Stimulated activated CD8-positive, alpha-beta memory T cell treated with anti-CD3 and anti-CD28 coated beads, Interleukin-4, amount 100 ng/mL, for 48 hours (primary cell): ENCODE results near the gene ANTXRL.

ENCODE experiments used
- DNase-seq: peaks from one replicate; pipeline ENCODE4 v3.0.0-alpha.2; 2020

ANTXRL gene

DNA sequence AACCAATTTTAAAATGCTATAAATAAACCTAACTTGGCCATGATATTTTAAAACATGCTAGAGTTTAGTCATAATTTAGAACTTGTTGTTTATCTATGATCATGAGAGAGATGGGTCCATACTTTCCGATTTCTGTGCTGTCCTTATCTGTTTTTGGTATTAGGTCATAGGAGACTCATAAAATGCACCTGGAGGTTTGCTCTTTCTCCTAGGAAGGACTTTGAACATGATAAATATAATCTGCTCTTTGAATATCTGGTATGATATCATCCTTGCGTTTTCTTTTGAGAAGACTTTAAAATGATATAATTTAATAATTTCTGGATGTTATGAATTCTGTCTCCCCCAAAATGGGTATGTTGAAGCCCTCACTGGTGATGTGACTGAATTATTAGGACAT is 9.0 kb upstream of the ANTXRL start:
- no peak for DNase-seq

DNA sequence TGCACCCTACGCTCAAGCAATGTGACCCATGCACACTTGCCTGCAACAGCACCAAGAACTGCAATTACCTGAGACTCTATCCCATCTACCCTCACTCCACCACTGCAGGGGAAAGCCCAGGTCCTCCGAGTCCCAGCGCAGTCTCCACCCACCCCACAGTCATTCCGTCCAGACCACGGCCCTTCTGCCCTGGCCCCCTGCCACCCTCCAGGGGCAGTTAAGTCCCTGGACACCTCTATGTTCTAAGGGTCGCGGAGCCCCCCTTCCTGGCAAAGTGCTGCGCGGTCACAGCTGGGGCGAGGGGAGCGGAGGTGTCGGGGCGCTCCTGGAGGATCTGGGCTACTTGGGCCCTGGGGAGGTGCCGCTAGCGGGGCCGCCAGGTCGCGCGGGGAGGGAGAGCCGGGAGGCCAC is 4.4 kb upstream of the ANTXRL start:
- DNase-seq = peak; percentile 28

GRCh38 chr10:46282842-46283574 is 3.8 kb upstream of the ANTXRL start:
- peak; percentile 73 for DNase-seq

GRCh38 chr10:46283580-46284285 is 3.1 kb upstream of the ANTXRL start:
- DNase-seq = peak; percentile 24

- peak; percentile 84 for DNase-seq
Observed at GRCh38 chr10:46284286-46285229, 2.2 kb upstream of the ANTXRL start.

DNA sequence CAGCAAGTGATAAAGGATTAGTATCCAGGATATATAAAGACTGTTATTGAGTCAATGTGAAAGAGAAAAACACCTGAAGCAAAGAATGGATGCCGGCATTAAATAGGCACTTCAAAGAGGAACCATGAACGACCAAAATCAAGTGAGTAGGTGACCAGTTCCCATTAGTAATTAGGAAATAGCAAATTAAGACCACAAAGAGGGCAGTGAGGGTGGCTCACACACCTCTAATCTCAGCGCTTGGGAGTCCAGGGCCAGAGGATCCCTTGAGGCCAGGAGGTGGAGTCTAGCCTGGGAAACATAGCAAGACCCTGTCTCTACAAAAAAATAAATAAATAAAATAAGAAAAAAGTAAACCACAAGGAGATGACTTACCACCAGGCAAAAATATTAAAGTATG is 1.5 kb upstream of the ANTXRL start:
- DNase-seq = no peak

DNA sequence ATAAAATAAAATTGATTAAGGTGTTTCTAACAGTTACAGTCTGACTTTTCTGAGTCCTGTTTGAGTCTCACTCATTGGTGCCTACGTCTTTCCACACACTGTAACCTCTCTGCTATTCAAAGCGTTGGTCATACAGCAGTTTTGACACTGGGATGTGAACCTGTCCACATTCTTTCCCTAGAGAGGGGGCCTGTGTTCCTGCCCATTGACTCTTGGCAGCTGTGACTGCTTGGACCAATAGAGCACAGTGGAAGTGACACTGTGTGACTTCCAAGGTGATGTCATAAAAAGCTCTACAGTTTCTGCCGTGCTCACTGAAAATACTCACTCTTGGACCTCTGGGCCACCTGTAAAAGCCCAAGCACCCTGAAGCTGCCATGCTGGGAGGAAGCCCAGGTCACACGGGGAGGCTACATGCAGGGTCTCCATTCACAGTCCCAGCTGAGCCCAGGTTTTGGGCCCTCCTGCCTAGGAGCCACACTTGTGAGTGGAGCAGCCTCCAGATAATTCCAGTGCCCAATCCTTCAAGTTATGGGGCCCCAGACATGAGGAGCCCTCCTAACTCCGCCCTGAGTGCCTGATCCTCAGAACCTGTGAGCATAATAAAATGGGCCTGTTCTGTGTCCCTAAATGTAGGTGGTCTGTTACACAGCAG is 704 bp upstream of the ANTXRL start:
- no peak for DNase-seq

DNA sequence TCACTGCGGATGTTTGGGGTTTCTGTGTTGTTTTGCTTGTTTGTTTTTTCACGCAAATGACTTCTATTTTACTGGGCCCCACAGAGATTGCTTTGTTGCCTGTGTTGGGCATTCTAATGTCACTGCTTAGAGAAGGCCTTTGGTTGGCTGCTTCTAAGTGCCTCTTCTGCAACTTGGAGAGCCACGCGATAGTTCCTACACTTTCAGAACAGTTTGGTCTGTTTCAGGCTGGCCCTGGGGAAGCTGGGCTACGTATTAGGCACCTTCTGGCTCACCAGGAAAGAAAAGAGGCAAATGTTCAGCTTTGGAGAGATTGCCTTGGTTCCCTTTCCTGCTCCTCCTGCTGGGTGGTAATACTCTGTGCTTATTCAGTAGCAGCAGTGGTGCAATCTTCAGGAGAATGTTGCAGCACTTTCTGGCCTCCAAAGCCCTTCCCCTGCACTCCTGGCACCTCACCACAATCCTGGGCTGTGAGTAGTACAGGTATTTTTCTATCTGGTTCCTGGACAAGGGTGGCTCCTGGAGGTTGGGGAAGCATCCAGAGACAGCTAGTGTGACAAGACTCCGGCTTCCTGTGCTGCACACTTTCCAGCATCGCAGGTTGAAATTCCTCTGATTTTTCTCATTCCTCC is 1.2 kb downstream of the ANTXRL start:
- DNase-seq = no peak

- no peak for DNase-seq
Observed at GRCh38 chr10:46288601-46289206, 1.9 kb downstream of the ANTXRL start.

DNA sequence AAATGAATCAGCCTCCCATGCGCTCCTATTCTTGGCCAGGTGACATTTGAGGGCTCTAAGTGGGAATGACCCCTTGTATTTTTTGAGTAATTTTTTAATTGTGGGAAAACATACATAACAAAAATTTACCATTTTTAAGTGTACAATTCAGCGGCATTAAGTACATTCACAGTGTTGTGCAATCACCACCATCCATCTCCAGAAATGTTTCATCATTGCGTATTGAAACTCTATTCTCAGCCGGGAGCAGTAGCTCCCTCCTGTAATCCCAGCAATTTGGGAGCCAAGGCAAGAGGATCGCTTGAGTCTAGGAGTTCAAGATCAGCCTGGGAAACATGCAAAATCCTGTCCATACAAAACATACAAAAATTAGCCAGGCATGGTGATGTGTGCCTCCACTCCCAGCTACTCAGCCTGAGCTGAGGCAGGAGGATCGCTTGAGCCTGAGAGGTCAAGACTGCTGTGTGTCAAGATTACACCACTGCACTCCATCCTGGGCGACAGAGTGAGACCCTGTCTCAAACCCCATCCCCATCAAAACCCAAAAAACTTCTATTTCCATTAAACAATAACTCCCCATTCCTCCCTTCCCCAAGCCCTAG is 2.5 kb downstream of the ANTXRL start:
- no peak for DNase-seq

GRCh38 chr10:46290101-46290886 is 3.5 kb downstream of the ANTXRL start:
- no peak for DNase-seq

DNA sequence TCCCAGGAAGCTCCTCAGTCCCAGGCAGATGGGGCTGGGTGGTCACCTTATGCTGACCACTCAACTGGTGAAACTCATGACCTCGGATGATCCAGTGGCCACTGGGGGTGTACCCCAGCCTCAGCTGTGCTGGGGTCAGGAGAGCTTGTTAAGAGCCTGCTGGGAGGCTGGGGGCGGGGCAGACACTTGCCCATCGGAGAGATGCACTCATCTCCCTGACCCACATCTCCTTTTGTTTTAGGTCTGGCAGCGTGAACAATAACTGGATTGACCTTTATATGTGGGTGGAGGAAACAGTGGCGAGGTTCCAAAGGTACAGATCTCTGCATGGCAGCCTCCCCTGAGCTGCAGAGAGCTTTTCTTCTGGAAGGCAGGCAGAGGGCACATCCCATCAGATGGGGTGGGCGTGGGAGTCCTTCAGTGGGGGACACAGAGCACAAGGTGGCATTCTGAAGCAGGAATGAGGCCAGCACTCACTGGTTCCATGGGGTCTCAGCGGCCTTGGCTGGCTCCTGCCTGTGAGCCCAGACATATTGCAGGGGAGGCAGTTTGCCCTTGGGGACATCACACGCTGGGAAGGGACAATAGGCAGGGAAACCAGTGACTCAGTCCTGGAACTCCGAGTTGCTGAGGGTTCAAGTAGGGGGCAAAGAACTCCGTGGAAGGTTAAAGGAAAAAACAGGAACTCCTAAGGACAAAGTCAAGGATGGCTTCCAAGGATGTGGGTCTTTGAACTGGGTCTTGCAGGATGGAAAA is 5.2 kb downstream of the ANTXRL start:
- no peak for DNase-seq

GRCh38 chr10:46292573-46293023 is 5.8 kb downstream of the ANTXRL start:
- no peak for DNase-seq

- no peak for DNase-seq
Observed at GRCh38 chr10:46293228-46293627, 6.4 kb downstream of the ANTXRL start.

DNA sequence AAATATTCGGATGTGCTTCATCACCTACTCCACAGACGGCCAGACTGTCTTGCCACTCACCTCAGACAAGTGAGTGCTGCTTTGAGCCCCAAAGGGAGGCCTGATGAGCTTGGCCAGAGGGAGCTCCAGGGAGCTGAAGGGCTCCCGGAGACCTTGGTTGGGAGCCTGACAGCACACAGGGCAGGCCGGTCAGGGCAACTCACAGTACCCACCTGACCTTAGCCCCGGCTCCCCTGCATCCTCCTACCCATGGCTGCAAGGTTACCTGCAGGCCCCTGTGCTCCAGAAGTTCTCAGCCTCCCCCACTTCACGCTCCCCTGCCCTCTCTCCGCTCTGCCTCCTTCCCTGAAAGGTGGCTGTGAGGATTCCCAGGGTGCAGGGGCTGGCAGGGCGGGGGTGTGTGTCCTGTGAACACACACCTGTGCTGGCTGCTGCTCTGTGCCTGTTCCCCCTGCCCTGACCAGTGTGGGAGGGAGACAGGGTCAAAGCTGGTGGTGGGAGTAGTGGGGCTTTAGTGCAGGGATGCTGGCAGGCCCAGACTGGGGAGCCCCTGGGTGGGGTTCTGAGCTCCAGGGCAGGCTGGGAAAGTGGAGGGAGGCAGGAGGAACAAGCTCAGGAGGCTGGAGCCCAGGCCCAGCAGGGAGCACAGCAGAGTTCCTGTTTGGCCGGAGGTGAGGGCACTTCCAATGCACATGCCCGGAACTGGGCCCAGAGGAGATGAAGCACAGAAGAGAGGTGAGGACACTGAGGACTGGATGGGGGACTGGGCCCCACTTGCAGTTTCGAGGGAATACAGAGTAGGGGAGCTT is 7.2 kb downstream of the ANTXRL start:
- no peak for DNase-seq

GRCh38 chr10:46294641-46295220 is 7.9 kb downstream of the ANTXRL start:
- no peak for DNase-seq

GRCh38 chr10:46295350-46296010 is 8.7 kb downstream of the ANTXRL start:
- peak; percentile 4 for DNase-seq

GRCh38 chr10:46296086-46296485 is 9.3 kb downstream of the ANTXRL start:
- peak; percentile 4 for DNase-seq
